ENCODE data around the gene UBE2R2. TPM values are rescaled to one million over a fixed set of nuclear protein-coding genes. Genes with fewer than 3 reads are reported as not detected.
"Not testable (repeated sequence)": the region's sequence is repeated elsewhere in the genome, so short reads cannot be mapped to it uniquely, and the experiment has no call there.

UBE2R2 gene
- total and polyA plus RNA-seq, 4 donors: 16.2 to 29.5 (median 27.4) TPM

- DNase-seq (no peak), ATAC-seq (ENCODE audit: insufficient read depth, low FRiP score) (no peak)
- no peak overlapping the region for H3K9ac ChIP-seq (ENCODE audit: insufficient read depth in 1 of 2, low read length in 2 of 2)
- no peaks in the 10 kb centered on the region for H3K27me3 ChIP-seq (ENCODE audit: control insufficient read depth in 3 of 3, insufficient read depth in 3 of 3, low read length in 2 of 3)
- H3K4me1 ChIP-seq (ENCODE audit: control insufficient read depth in 5 of 5, insufficient read depth in 5 of 5, low read length in 5 of 5): peaks cover 0 to 6% (median 0%) of the 10 kb centered on the region in 5 donors
- H3K36me3 ChIP-seq (ENCODE audit: control insufficient read depth in 4 of 4, insufficient read depth in 4 of 4, low read length in 4 of 4): peaks cover 0 to 4% (median 1%) of the 10 kb centered on the region in 4 donors
- H3K4me3 ChIP-seq: no peak overlapping the region
- H3K9me3 ChIP-seq (ENCODE audit: control insufficient read depth in 4 of 4, insufficient read depth in 3 of 4, low read length in 3 of 4): no peaks in the 10 kb centered on the region
- 87 to 92% methylated on average over 3 of the region's 3 CpGs for WGBS, 2 donors
- TF ChIP-seq, protein P1, sequence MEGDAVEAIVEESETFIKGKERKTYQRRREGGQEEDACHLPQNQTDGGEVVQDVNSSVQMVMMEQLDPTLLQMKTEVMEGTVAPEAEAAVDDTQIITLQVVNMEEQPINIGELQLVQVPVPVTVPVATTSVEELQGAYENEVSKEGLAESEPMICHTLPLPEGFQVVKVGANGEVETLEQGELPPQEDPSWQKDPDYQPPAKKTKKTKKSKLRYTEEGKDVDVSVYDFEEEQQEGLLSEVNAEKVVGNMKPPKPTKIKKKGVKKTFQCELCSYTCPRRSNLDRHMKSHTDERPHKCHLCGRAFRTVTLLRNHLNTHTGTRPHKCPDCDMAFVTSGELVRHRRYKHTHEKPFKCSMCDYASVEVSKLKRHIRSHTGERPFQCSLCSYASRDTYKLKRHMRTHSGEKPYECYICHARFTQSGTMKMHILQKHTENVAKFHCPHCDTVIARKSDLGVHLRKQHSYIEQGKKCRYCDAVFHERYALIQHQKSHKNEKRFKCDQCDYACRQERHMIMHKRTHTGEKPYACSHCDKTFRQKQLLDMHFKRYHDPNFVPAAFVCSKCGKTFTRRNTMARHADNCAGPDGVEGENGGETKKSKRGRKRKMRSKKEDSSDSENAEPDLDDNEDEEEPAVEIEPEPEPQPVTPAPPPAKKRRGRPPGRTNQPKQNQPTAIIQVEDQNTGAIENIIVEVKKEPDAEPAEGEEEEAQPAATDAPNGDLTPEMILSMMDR (IDR thresholded peaks at IDR 0.05; ENCODE audit: control extremely low read depth, extremely low read depth): no peak
- H3K27ac ChIP-seq (ENCODE audit: low read depth in 1 of 2, low read length in 1 of 2): no peak overlapping the region
Measured at GRCh38 chr9:33858423-33858822, 41.5 kb downstream of the UBE2R2 start.

DNA sequence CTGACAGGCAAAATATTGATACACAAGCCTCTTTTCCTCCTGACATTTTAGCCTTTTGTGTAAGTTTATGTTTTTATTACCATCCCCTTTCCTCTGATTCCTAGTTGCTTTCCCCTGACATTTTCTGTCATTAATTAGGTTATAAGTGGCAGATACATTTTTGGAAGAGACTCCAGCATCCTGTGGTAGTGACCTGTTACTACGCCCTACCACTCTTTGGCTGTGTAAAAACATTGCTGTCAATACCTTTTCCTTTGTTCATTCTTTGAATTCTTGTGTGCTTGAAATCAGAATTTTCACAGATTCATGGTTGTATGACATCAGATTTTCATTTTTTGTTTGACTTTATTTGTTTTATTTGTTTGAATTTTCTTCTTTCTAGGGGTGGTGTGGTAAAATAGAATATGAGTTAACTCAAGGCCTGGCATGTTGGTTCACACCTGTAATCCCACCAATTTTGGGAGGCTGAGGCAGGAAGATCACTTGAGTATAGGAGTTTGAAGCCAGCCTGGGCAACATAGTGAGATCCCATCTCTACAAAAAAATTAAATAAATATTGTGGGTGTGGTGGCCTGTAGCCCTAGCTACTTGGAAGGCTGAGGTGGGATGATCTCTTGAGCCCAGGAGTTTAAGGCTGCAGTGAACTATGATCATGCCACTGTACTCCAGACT lies 43.4 kb downstream of the UBE2R2 start:
- ATAC-seq (ENCODE audit: insufficient read depth, low FRiP score) (no peak), DNase-seq (no peak)
- Histone ChIP-seq H3K9me3 (ENCODE audit: control insufficient read depth in 4 of 4, insufficient read depth in 3 of 4, low read length in 3 of 4) (no peaks in the 10 kb centered on the region), H3K4me1 (ENCODE audit: control insufficient read depth in 5 of 5, insufficient read depth in 5 of 5, low read length in 5 of 5) (peaks cover 0 to 6% (median 0%) of the 10 kb centered on the region in 5 donors), H3K4me3 (no peak overlapping the region), H3K27me3 (ENCODE audit: control insufficient read depth in 3 of 3, insufficient read depth in 3 of 3, low read length in 2 of 3) (no peaks in the 10 kb centered on the region), H3K9ac (ENCODE audit: insufficient read depth in 1 of 2, low read length in 2 of 2) (no peak overlapping the region), H3K36me3 (ENCODE audit: control insufficient read depth in 4 of 4, insufficient read depth in 4 of 4, low read length in 4 of 4) (peaks cover 0 to 4% (median 0%) of the 10 kb centered on the region in 4 donors), H3K27ac (ENCODE audit: low read depth in 1 of 2, low read length in 1 of 2) (no peak overlapping the region)
- TF ChIP-seq, protein P1 (IDR thresholded peaks at IDR 0.05; ENCODE audit: control extremely low read depth, extremely low read depth): no peak
- 88 to 90% methylated on average over 1 of the region's 1 CpG for WGBS, 2 donors

- H3K4me3 ChIP-seq: no peak overlapping the region
- ATAC-seq (ENCODE audit: insufficient read depth, low FRiP score) (no peak), DNase-seq (no peak)
- H3K36me3 ChIP-seq (ENCODE audit: control insufficient read depth in 4 of 4, insufficient read depth in 4 of 4, low read length in 4 of 4): peaks cover 0 to 6% (median 1%) of the 10 kb centered on the region in 4 donors
- peaks cover 0 to 3% (median 0%) of the 10 kb centered on the region in 5 donors for H3K4me1 ChIP-seq (ENCODE audit: control insufficient read depth in 5 of 5, insufficient read depth in 5 of 5, low read length in 5 of 5)
- no peaks in the 10 kb centered on the region for H3K27me3 ChIP-seq (ENCODE audit: control insufficient read depth in 3 of 3, insufficient read depth in 3 of 3, low read length in 2 of 3)
- TF ChIP-seq, protein P1 (IDR thresholded peaks at IDR 0.05; ENCODE audit: control extremely low read depth, extremely low read depth): no peak
- whole genome bisulfite sequencing, 2 donors: 90% methylated on average over 10 of the region's 10 CpGs
- H3K9ac ChIP-seq (ENCODE audit: insufficient read depth in 1 of 2, low read length in 2 of 2): no peak overlapping the region
- no peak overlapping the region for H3K27ac ChIP-seq (ENCODE audit: low read depth in 1 of 2, low read length in 1 of 2)
- H3K9me3 ChIP-seq (ENCODE audit: control insufficient read depth in 4 of 4, insufficient read depth in 3 of 4, low read length in 3 of 4): no peaks in the 10 kb centered on the region
Measured at GRCh38 chr9:33861917-33862453, 45.0 kb downstream of the UBE2R2 start.

GRCh38 chr9:33863027-33863426 lies 46.1 kb downstream of the UBE2R2 start:
- H3K4me3 ChIP-seq; H3K36me3 ChIP-seq (ENCODE audit: control insufficient read depth in 4 of 4, insufficient read depth in 4 of 4, low read length in 4 of 4); DNase-seq; H3K27ac ChIP-seq (ENCODE audit: low read depth in 1 of 2, low read length in 1 of 2); H3K9me3 ChIP-seq (ENCODE audit: control insufficient read depth in 4 of 4, insufficient read depth in 3 of 4, low read length in 3 of 4); H3K9ac ChIP-seq (ENCODE audit: insufficient read depth in 1 of 2, low read length in 2 of 2); H3K4me1 ChIP-seq (ENCODE audit: control insufficient read depth in 5 of 5, insufficient read depth in 5 of 5, low read length in 5 of 5); H3K27me3 ChIP-seq (ENCODE audit: control insufficient read depth in 3 of 3, insufficient read depth in 3 of 3, low read length in 2 of 3); ATAC-seq (ENCODE audit: insufficient read depth, low FRiP score): not testable (repeated sequence)
- 86 to 98% methylated on average over 8 of the region's 8 CpGs for WGBS, 2 donors

All from lung (tissue), 12 donors.